OCI-M2 (cell line): Measurements from ENCODE around the gene RIPOR3.
"Not testable (repeated sequence)": the region's sequence is repeated elsewhere in the genome, so short reads cannot be mapped to it uniquely, and the experiment has no call there.

Source experiments
- DNase-seq: peaks from one replicate; lab custom pipeline; 2025; ENCODE audit not compliant: unreplicated experiment; lab: John Stamatoyannopoulos, UW

The RIPOR3 gene

GRCh38 chr20:50611128-50611810 lies 80.1 kb downstream of the RIPOR3 start:
- no peak for DNase-seq

- no peak for DNase-seq
Observed at GRCh38 chr20:50610212-50610718, 81.1 kb downstream of the RIPOR3 start.

- no peak for DNase-seq
Observed at GRCh38 chr20:50609438-50609989, 81.8 kb downstream of the RIPOR3 start.

GRCh38 chr20:50608750-50609104 lies 82.6 kb downstream of the RIPOR3 start:
- DNase-seq, result no peak

GRCh38 chr20:50607850-50608749 lies 83.2 kb downstream of the RIPOR3 start:
- DNase-seq, result no peak

- DNase-seq, result no peak
Observed at GRCh38 chr20:50607436-50607835, 83.9 kb downstream of the RIPOR3 start.

- no peak for DNase-seq
Observed at GRCh38 chr20:50605136-50605535, 86.2 kb downstream of the RIPOR3 start.

GRCh38 chr20:50604451-50604850 lies 86.9 kb downstream of the RIPOR3 start:
- no peak for DNase-seq

GRCh38 chr20:50602432-50603088 lies 88.8 kb downstream of the RIPOR3 start:
- DNase-seq, result no peak

GRCh38 chr20:50601511-50602431 lies 89.6 kb downstream of the RIPOR3 start:
- no peak for DNase-seq

GRCh38 chr20:50600281-50600895 lies 91.0 kb downstream of the RIPOR3 start:
- DNase-seq, result no peak

- DNase-seq, result not testable (repeated sequence)
Observed at GRCh38 chr20:50598768-50599167, 92.6 kb downstream of the RIPOR3 start.

- DNase-seq, result no peak
Observed at GRCh38 chr20:50598074-50598473, 93.3 kb downstream of the RIPOR3 start.

GRCh38 chr20:50597406-50597969 lies 93.9 kb downstream of the RIPOR3 start:
- DNase-seq, result no peak

GRCh38 chr20:50596694-50597021 lies 94.7 kb downstream of the RIPOR3 start:
- DNase-seq, result no peak

GRCh38 chr20:50595988-50596693 lies 95.2 kb downstream of the RIPOR3 start:
- no peak for DNase-seq

GRCh38 chr20:50595433-50595895 lies 95.9 kb downstream of the RIPOR3 start:
- DNase-seq, result no peak

GRCh38 chr20:50594591-50595432 lies 96.5 kb downstream of the RIPOR3 start:
- no peak for DNase-seq
